PC-3 (cell line): ENCODE results near the gene PTOV1.

Experiments used
- EZH2 ChIP-seq: fragments of 300-600 bp; sonication (generic); IDR thresholded peaks from one replicate; pipeline ENCODE4 v1.6.1; 2017; ENCODE audit warnings: antibody characterized with exemption, mild to moderate bottlenecking, low read length; ENCODE audit not compliant: unreplicated experiment
- TF ChIP-seq, protein P1 (sequence below): fragments of 300-600 bp; sonication (generic); conservative IDR thresholded peaks from 2 replicates; pipeline ENCODE4 v1.5.1; 2017; ENCODE audit warnings: antibody characterized with exemption, low read depth, mild to moderate bottlenecking, low read length

DNA sequence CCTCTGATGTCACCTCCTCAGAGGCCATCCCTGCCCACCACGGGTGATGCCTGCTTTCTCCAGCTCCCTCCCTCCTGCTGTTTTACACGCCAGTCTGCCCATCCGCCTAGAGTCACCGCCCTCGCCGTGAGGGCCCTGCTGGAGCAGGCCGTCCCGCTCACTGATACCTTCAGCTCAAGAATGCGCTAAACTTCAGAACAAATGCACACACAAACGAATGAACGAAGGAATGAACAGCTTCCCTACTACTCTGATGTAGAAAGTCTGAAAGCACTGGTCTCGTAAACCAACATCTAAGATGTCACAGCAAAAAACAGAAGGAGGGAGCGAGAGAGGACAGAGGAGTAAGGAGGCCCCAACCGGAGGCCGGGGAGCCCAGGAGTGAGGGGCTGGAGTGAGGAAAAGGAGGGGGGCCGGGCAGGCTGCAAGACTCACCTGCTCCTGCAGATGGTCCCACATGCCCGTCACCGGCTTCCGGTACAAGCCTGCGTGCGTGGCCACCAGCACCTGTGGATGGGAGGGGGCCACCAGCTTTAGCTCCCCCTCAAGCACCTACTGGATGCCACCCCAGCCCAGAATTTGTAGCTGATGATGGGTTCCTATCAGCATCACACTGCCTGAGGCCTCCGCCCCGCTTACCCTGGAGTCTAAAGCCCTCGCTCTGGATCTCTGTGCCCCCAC lies 12.4 kb downstream of the PTOV1 start:
- no peak for TF ChIP-seq EZH2
- TF ChIP-seq, protein P1, sequence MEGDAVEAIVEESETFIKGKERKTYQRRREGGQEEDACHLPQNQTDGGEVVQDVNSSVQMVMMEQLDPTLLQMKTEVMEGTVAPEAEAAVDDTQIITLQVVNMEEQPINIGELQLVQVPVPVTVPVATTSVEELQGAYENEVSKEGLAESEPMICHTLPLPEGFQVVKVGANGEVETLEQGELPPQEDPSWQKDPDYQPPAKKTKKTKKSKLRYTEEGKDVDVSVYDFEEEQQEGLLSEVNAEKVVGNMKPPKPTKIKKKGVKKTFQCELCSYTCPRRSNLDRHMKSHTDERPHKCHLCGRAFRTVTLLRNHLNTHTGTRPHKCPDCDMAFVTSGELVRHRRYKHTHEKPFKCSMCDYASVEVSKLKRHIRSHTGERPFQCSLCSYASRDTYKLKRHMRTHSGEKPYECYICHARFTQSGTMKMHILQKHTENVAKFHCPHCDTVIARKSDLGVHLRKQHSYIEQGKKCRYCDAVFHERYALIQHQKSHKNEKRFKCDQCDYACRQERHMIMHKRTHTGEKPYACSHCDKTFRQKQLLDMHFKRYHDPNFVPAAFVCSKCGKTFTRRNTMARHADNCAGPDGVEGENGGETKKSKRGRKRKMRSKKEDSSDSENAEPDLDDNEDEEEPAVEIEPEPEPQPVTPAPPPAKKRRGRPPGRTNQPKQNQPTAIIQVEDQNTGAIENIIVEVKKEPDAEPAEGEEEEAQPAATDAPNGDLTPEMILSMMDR: no peak
